GM10248 (cell line): ENCODE measurements around the gene SASH3.

Experiments
- CTCF ChIA-PET: fragments of 300-600 bp; sonication (Branson Sonifier 250); formaldehyde crosslinking; extraction: SDS; loops from one replicate; lab custom pipeline; 2021; ENCODE audit warnings: antibody characterized with exemption; lab: Yijun Ruan, JAX
- POLR2A ChIA-PET: fragments of 350-650 bp; sonication (Branson Sonifier 250); formaldehyde crosslinking; extraction: SDS; loops from one replicate; lab custom pipeline; 2020; ENCODE audit warnings: antibody characterized with exemption; lab: Yijun Ruan, JAX
- DNase-seq: peaks from one replicate; pipeline ENCODE4 v3.0.0; 2012; ENCODE audit errors: extremely low spot score
- CTCF ChIP-seq: IDR thresholded peaks from 2 replicates; pipeline ENCODE4 v1.5.1; 2012; ENCODE audit warnings: mild to moderate bottlenecking, low read depth; ENCODE audit errors: extremely low read depth, missing control alignments, control extremely low read depth

The SASH3 gene

GRCh38 chrX:129779747-129780146, at the start of gene SASH3:
SASH3 (plus strand) TSS chrX:129779949; CDS start chrX:129780098, 149 bp downstream.
- CTCF ChIA-PET, result no interaction called here
- POLR2A ChIA-PET, result interaction anchor here (1.4 kb wide), 1 partner anchor 16 kb away, joined by 3 read pairs; no protein-coding TSS in a partner anchor
- no peak for TF ChIP-seq CTCF
- peak; percentile 43 for DNase-seq

- POLR2A ChIA-PET, result no interaction called here
- CTCF ChIA-PET, result no interaction called here
- DNase-seq, result no peak
- TF ChIP-seq CTCF, result no peak
Measured at GRCh38 chrX:129731228-129731627, 48.5 kb upstream of the SASH3 start.

- POLR2A ChIA-PET, result no interaction called here
- TF ChIP-seq CTCF, result no peak
- DNase-seq, result no peak
- CTCF ChIA-PET, result no interaction called here
Measured at GRCh38 chrX:129732857-129733256, 46.9 kb upstream of the SASH3 start.

GRCh38 chrX:129733335-129733734, 46.4 kb upstream of the SASH3 start:
- TF ChIP-seq CTCF, result no peak
- no peak for DNase-seq
- CTCF ChIA-PET, result no interaction called here
- POLR2A ChIA-PET, result no interaction called here

GRCh38 chrX:129736491-129736890, 43.3 kb upstream of the SASH3 start:
- ChIA-PET POLR2A (no interaction called here), CTCF (interaction anchor here (3.2 kb wide), 1 partner anchor 10 kb away, joined by 11 read pairs; no protein-coding TSS in a partner anchor)
- no peak for TF ChIP-seq CTCF
- no peak for DNase-seq

- CTCF ChIA-PET, result interaction anchor here (1.3 to 3.2 kb wide), 3 partner anchors 11 to 16 kb away, joined by 3 to 11 read pairs (median 4); no protein-coding TSS in a partner anchor
- POLR2A ChIA-PET, result interaction anchor here (0.6 kb wide), 1 partner anchor 1839 kb away, joined by 14 read pairs; no protein-coding TSS in a partner anchor
Measured at GRCh38 chrX:129737916-129738315, 41.8 kb upstream of the SASH3 start.

More at GRCh38 chrX:129737916-129738315, 41.8 kb upstream of the SASH3 start:
- DNase-seq, result no peak
- TF ChIP-seq CTCF, result no peak
